ENCODE measurements around the gene OTOG.

DNA sequence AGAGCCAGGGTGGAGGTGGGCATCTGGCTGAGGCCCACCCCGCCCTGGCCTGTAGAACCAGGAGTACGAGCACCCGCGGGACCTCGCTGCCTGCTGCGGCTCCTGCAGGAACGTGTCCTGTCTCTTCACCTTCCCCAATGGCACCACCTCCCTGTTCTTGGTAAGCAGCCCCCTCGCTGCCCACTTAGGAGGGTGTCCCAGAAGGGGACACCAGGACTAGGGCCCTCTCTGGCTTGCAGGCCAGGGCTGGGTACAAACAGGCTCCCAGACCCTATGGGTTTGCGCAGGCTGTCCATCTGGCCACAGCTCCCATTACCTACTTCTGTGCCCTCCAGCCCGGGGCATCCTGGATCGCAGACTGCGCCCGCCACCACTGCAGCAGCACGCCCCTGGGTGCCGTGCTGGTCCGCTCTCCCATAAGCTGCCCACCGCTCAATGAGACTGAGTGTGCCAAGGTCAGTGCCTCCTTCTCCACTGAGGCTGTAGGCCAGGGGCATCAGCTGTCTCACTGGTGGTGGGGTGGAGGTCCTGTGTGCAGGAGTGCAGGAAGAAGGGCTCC, 94.8 kb downstream of the OTOG start:
- TF ChIP-seq, protein P1, sequence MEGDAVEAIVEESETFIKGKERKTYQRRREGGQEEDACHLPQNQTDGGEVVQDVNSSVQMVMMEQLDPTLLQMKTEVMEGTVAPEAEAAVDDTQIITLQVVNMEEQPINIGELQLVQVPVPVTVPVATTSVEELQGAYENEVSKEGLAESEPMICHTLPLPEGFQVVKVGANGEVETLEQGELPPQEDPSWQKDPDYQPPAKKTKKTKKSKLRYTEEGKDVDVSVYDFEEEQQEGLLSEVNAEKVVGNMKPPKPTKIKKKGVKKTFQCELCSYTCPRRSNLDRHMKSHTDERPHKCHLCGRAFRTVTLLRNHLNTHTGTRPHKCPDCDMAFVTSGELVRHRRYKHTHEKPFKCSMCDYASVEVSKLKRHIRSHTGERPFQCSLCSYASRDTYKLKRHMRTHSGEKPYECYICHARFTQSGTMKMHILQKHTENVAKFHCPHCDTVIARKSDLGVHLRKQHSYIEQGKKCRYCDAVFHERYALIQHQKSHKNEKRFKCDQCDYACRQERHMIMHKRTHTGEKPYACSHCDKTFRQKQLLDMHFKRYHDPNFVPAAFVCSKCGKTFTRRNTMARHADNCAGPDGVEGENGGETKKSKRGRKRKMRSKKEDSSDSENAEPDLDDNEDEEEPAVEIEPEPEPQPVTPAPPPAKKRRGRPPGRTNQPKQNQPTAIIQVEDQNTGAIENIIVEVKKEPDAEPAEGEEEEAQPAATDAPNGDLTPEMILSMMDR (IDR thresholded peaks at IDR 0.05; ENCODE audit: low read length) = no peak
- no peak for TF ChIP-seq EZH2 (optimal IDR thresholded peaks at IDR 0.05; ENCODE audit: low read depth, low read length)
